ENCODE results near the gene FLNB. TPM values are rescaled to one million over a fixed set of nuclear protein-coding genes. Genes with fewer than 3 reads are reported as not detected.

Gene FLNB
- total and polyA plus RNA-seq, 2 of the 8 experiments (the other 6 are each of a cell fraction or from before 2014, with no cell fraction given) = 72.3 to 118 TPM

DNA sequence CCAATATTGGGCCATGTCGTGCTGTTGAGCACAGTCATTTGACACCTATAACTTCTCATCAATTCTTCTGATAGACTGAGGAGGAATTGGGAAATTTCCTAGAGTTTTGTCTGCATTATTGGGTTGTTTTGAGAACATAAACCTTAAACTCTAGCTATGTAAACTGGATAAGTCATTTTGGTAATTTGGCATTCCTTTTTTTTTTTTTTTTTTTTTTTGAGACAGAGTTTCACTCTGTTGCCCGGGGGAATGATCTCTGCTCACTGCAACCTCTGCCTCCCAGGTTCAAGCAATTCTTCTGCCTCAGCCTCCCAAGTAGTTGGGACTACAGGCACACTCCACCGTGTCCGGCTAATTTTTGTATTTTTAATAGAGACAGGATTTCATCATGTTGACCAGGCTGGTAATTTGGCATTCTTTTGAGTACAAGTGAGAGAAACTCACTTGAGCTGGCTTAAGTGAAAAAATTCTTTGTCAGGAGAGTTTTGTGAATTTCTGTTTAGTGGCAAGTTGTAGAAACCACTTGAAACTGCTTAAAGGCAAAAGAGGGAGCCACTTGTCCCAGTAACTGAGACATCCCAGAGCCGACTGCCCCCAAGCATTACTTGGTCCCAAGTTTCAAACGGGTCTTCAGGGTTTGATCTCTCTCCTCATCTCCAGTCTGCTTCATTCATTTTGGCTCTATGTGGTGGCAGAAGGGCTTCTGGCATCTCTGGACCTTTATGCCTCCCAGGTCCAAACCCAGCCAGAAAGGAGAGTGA, 34.9 kb downstream of the FLNB start (continued):
- TF ChIP-seq SIX5 (IDR thresholded peaks at IDR 0.05; ENCODE audit: low read depth, low read length) (no peak), EGR1 (IDR thresholded peaks at IDR 0.05; ENCODE audit: borderline replicate concordance, low read depth, low read length) (no peak), HDAC2 (IDR thresholded peaks at IDR 0.05; ENCODE audit: borderline replicate concordance in 1 of 2, low read depth in 2 of 2, low read length in 2 of 2) (no peak), SP4 (IDR thresholded peaks at IDR 0.05; ENCODE audit: low read length) (no peak), ZNF274 (IDR thresholded peaks at IDR 0.05; ENCODE audit: borderline replicate concordance, extremely low read depth, low read length) (no peak), POU5F1 (IDR thresholded peaks at IDR 0.05; ENCODE audit: low read depth, low read length) (no peak), EZH2 (IDR thresholded peaks at IDR 0.05; ENCODE audit: low read depth, low read length, severe bottlenecking) (no peak), TAF7 (optimal IDR thresholded peaks at IDR 0.05; ENCODE audit: borderline replicate concordance, low read depth, low read length) (no peak)
- TF ChIP-seq, protein P1, sequence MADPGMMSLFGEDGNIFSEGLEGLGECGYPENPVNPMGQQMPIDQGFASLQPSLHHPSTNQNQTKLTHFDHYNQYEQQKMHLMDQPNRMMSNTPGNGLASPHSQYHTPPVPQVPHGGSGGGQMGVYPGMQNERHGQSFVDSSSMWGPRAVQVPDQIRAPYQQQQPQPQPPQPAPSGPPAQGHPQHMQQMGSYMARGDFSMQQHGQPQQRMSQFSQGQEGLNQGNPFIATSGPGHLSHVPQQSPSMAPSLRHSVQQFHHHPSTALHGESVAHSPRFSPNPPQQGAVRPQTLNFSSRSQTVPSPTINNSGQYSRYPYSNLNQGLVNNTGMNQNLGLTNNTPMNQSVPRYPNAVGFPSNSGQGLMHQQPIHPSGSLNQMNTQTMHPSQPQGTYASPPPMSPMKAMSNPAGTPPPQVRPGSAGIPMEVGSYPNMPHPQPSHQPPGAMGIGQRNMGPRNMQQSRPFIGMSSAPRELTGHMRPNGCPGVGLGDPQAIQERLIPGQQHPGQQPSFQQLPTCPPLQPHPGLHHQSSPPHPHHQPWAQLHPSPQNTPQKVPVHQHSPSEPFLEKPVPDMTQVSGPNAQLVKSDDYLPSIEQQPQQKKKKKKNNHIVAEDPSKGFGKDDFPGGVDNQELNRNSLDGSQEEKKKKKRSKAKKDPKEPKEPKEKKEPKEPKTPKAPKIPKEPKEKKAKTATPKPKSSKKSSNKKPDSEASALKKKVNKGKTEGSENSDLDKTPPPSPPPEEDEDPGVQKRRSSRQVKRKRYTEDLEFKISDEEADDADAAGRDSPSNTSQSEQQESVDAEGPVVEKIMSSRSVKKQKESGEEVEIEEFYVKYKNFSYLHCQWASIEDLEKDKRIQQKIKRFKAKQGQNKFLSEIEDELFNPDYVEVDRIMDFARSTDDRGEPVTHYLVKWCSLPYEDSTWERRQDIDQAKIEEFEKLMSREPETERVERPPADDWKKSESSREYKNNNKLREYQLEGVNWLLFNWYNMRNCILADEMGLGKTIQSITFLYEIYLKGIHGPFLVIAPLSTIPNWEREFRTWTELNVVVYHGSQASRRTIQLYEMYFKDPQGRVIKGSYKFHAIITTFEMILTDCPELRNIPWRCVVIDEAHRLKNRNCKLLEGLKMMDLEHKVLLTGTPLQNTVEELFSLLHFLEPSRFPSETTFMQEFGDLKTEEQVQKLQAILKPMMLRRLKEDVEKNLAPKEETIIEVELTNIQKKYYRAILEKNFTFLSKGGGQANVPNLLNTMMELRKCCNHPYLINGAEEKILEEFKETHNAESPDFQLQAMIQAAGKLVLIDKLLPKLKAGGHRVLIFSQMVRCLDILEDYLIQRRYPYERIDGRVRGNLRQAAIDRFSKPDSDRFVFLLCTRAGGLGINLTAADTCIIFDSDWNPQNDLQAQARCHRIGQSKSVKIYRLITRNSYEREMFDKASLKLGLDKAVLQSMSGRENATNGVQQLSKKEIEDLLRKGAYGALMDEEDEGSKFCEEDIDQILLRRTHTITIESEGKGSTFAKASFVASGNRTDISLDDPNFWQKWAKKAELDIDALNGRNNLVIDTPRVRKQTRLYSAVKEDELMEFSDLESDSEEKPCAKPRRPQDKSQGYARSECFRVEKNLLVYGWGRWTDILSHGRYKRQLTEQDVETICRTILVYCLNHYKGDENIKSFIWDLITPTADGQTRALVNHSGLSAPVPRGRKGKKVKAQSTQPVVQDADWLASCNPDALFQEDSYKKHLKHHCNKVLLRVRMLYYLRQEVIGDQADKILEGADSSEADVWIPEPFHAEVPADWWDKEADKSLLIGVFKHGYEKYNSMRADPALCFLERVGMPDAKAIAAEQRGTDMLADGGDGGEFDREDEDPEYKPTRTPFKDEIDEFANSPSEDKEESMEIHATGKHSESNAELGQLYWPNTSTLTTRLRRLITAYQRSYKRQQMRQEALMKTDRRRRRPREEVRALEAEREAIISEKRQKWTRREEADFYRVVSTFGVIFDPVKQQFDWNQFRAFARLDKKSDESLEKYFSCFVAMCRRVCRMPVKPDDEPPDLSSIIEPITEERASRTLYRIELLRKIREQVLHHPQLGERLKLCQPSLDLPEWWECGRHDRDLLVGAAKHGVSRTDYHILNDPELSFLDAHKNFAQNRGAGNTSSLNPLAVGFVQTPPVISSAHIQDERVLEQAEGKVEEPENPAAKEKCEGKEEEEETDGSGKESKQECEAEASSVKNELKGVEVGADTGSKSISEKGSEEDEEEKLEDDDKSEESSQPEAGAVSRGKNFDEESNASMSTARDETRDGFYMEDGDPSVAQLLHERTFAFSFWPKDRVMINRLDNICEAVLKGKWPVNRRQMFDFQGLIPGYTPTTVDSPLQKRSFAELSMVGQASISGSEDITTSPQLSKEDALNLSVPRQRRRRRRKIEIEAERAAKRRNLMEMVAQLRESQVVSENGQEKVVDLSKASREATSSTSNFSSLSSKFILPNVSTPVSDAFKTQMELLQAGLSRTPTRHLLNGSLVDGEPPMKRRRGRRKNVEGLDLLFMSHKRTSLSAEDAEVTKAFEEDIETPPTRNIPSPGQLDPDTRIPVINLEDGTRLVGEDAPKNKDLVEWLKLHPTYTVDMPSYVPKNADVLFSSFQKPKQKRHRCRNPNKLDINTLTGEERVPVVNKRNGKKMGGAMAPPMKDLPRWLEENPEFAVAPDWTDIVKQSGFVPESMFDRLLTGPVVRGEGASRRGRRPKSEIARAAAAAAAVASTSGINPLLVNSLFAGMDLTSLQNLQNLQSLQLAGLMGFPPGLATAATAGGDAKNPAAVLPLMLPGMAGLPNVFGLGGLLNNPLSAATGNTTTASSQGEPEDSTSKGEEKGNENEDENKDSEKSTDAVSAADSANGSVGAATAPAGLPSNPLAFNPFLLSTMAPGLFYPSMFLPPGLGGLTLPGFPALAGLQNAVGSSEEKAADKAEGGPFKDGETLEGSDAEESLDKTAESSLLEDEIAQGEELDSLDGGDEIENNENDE (IDR thresholded peaks at IDR 0.05; ENCODE audit: insufficient replicate concordance, low read length) = no peak
